Panc1 (cell line): ENCODE results near the gene CDK5RAP1. TPM values are rescaled to one million over a fixed set of nuclear protein-coding genes. Genes with fewer than 3 reads are reported as not detected.

Source experiments
- ATAC-seq: fragments of 200-7000 bp; cut with Tn5 transposase; 2 replicates; pipeline ENCODE4 v1.9.1; 2020; ENCODE audit warnings: mild to moderate bottlenecking, moderate library complexity
- BruUV-seq: library from RNA; stranded (reverse); fragments of 400-500 nt; replicated peaks from 2 replicates; lab custom pipeline; 2021; lab: Mats Ljungman, UMichigan
- CTCF ChIA-PET: fragments of 300-600 bp; sonication (Branson Sonifier 250); formaldehyde crosslinking; loops from one replicate; lab custom pipeline; 2022; ENCODE audit warnings: antibody characterized with exemption; lab: Charles Lee
- POLR2A ChIA-PET: fragments of 300-600 bp; sonication (Branson Sonifier 250); formaldehyde crosslinking; loops from one replicate; lab custom pipeline; 2022; ENCODE audit warnings: antibody characterized with exemption; lab: Charles Lee
- DNase-seq: peaks from one replicate; pipeline ENCODE4 v3.0.0-alpha.2; 2010; ENCODE audit warnings: low read depth, low spot score
- H3K27ac ChIP-seq: 2 replicates; pipeline ENCODE4 v1.5.1; 2011; ENCODE audit warnings: mild to moderate bottlenecking, low read length, inconsistent platforms
- H3K27me3 ChIP-seq: fragments of 200-500 bp; sonication (Bioruptor generic); 2 replicates; pipeline ENCODE4 v1.6.0; 2014; ENCODE audit warnings: low read length, inconsistent platforms; ENCODE audit not compliant: control insufficient read depth, insufficient read depth
- H3K36me3 ChIP-seq: fragments of 200-500 bp; sonication (Bioruptor generic); 2 replicates; pipeline ENCODE4 v1.5.1; 2014; ENCODE audit warnings: inconsistent platforms, mild to moderate bottlenecking, low read length, moderate library complexity; ENCODE audit not compliant: control insufficient read depth, insufficient read depth
- H3K4me1 ChIP-seq: 2 replicates; pipeline ENCODE4 v1.5.1; 2011; ENCODE audit warnings: inconsistent platforms, mild to moderate bottlenecking, low read length, moderate library complexity; ENCODE audit not compliant: control insufficient read depth, insufficient read depth
- H3K4me3 ChIP-seq, 2 experiments: 2 replicates each; pipeline ENCODE4 v1.5.1; 2011 to 2012; ENCODE audit warnings: low read depth in 2 of 2, low read length in 2 of 2, mild to moderate bottlenecking in 2 of 2, inconsistent platforms in 1 of 2, moderate library complexity in 1 of 2
- H3K9me3 ChIP-seq: fragments of 200-500 bp; sonication (Bioruptor generic); 2 replicates; pipeline ENCODE4 v1.5.1; 2014; ENCODE audit warnings: low read depth, mild to moderate bottlenecking, inconsistent platforms, low read length, moderate library complexity; ENCODE audit not compliant: control insufficient read depth, insufficient read depth
- POLR2AphosphoS5 ChIP-seq: IDR thresholded peaks from 2 replicates; pipeline ENCODE4 v1.6.1; 2012; ENCODE audit warnings: mild to moderate bottlenecking, low read depth, low read length, moderate library complexity
- REST ChIP-seq, 2 experiments: IDR thresholded peaks; 2 replicates each; pipeline ENCODE4 v1.6.1; 2011 to 2012; ENCODE audit warnings: low read depth in 2 of 2, control low read depth in 1 of 2, low read length in 1 of 2, mild to moderate bottlenecking in 1 of 2, moderate library complexity in 1 of 2; ENCODE audit not compliant: insufficient read depth in 1 of 2
- SIN3A ChIP-seq: IDR thresholded peaks from 2 replicates; pipeline ENCODE4 v1.6.1; 2012; ENCODE audit warnings: low read depth, mild to moderate bottlenecking, low read length, moderate library complexity, borderline replicate concordance; ENCODE audit not compliant: insufficient read depth
- TCF7L2 ChIP-seq: IDR thresholded peaks from 2 replicates; pipeline ENCODE4 v1.6.1; 2011; ENCODE audit warnings: mild to moderate bottlenecking, low read depth, low read length, inconsistent platforms
- in situ Hi-C: cut with HindIII; loops from 2 replicates; pipeline ENCODE4 v1.10.0; 2016; ENCODE audit warnings: low sequenced_read_pairs, low pct_unique_long_range_greater_than_20kb
- intact Hi-C: fragments of 100-400 bp; cut with micrococcal nuclease; formaldehyde crosslinking; loops from one replicate; pipeline ENCODE4 v1.10.0; 2022; ENCODE audit not compliant: unreplicated experiment
- total RNA-seq: library from RNA; stranded (reverse); gene quantifications from one replicate; pipeline ENCODE4 v1.2.1, GENCODE V29; 2021; ENCODE audit not compliant: unreplicated experiment
- TF ChIP-seq, protein P1 (sequence below): fragments of 450-650 bp; IDR thresholded peaks from 2 replicates; pipeline ENCODE4 v1.5.1; 2017; ENCODE audit warnings: mild to moderate bottlenecking

CDK5RAP1 gene
- total RNA-seq, 1 experiment from 2014 or later: 34.8 TPM

DNA sequence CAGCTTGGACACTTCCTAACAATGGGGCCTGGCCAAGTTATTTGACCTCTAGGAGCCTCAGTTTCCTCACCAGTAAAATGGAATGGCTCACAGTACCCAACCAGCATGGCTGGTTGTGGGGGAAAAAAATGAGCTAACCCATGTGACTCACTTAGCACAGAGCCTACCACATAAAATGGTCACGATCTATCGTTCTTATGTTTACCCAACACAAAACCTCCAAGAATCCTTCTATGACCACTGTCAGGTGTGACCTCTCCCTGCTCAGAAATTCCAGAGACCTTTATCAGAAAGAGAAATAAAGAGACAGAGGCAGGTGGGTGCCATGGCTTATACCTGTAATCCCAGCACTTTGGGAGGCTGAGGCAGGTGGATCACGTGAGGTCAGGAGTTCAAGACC is 78.9 kb downstream of the CDK5RAP1 start:
- BruUV-seq: no TSS peak
- in situ Hi-C loops: no loop called here
- intact Hi-C loops: no loop called here

GRCh38 chr20:33320006-33320405 is 81.3 kb downstream of the CDK5RAP1 start:
- TF ChIP-seq TCF7L2 (no peak), SIN3A (no peak), REST (IDR thresholded peaks at IDR 0.05; ENCODE audit: insufficient read depth in 1 of 2, low read depth in 2 of 2, low read length in 1 of 2) (no peak), POLR2AphosphoS5 (no peak)
- TF ChIP-seq, protein P1, sequence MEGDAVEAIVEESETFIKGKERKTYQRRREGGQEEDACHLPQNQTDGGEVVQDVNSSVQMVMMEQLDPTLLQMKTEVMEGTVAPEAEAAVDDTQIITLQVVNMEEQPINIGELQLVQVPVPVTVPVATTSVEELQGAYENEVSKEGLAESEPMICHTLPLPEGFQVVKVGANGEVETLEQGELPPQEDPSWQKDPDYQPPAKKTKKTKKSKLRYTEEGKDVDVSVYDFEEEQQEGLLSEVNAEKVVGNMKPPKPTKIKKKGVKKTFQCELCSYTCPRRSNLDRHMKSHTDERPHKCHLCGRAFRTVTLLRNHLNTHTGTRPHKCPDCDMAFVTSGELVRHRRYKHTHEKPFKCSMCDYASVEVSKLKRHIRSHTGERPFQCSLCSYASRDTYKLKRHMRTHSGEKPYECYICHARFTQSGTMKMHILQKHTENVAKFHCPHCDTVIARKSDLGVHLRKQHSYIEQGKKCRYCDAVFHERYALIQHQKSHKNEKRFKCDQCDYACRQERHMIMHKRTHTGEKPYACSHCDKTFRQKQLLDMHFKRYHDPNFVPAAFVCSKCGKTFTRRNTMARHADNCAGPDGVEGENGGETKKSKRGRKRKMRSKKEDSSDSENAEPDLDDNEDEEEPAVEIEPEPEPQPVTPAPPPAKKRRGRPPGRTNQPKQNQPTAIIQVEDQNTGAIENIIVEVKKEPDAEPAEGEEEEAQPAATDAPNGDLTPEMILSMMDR: no peak
- H3K4me1 ChIP-seq: no peaks in the 10 kb centered on the region; the same call in 1 of the 2 replicates
- intact Hi-C loops (no loop called here), in situ Hi-C loops (no loop called here)
- H3K9me3 ChIP-seq: no peaks in the 10 kb centered on the region
- H3K36me3 ChIP-seq: no peaks in the 10 kb centered on the region
- no peak overlapping the region for H3K27ac ChIP-seq
- DNase-seq: no peak
- no peak overlapping the region for H3K4me3 ChIP-seq
- H3K27me3 ChIP-seq: no peaks in the 10 kb centered on the region
- ATAC-seq: no peak
- BruUV-seq: no TSS peak
- ChIA-PET POLR2A (no interaction called here), CTCF (no interaction called here)

More for the DNA sequence above, 78.9 kb downstream of the CDK5RAP1 start:
- POLR2A ChIA-PET: no interaction called here
- Histone ChIP-seq H3K9me3 (no peaks in the 10 kb centered on the region), H3K27me3 (no peaks in the 10 kb centered on the region), H3K36me3 (no peaks in the 10 kb centered on the region), H3K4me3 (no peak overlapping the region), H3K27ac (no peak overlapping the region), H3K4me1 (no peaks in the 10 kb centered on the region; the same call in 1 of the 2 replicates)
- TF ChIP-seq POLR2AphosphoS5 (no peak), REST (IDR thresholded peaks at IDR 0.05; ENCODE audit: insufficient read depth in 1 of 2, low read depth in 2 of 2, low read length in 1 of 2) (no peak), TCF7L2 (no peak), SIN3A (no peak)
- TF ChIP-seq, protein P1: no peak
- no peak for ATAC-seq
- CTCF ChIA-PET: no interaction called here
- no peak for DNase-seq
